NCI-H2227 (cell line): ENCODE measurements around the gene MPPED2.

Experiments used
- DNase-seq: peaks from one replicate; lab custom pipeline; 2025; ENCODE audit not compliant: unreplicated experiment; lab: John Stamatoyannopoulos, UW

MPPED2 gene

GRCh38 chr11:30455025-30455424 is 131.1 kb downstream of the MPPED2 start:
- DNase-seq: no peak

GRCh38 chr11:30454541-30454940 is 131.6 kb downstream of the MPPED2 start:
- DNase-seq: no peak

GRCh38 chr11:30454111-30454510 is 132.0 kb downstream of the MPPED2 start:
- DNase-seq: no peak

- no peak for DNase-seq
Observed at GRCh38 chr11:30453705-30454104, 132.4 kb downstream of the MPPED2 start.

DNA sequence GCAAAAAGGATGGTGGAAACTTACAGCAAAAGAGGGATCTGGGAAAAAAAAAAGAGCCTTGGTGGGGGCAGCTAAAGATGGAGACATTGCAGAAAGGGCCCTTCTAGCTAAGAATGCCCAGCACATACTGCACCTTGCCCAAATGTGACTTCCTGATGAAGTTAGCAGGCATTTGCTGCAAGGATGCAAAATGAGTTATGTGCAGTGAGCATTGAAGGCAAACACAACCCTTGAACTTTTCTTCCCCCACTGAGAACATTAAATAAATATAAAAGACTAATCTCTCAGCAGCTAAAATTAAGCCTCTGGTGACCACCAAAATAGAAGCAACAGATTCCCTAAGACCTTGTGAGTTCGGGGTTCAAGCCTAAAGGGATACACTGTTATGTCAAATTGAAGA is 133.3 kb downstream of the MPPED2 start:
- no peak for DNase-seq

- DNase-seq: no peak
Observed at GRCh38 chr11:30452114-30452513, 134.0 kb downstream of the MPPED2 start.

DNA sequence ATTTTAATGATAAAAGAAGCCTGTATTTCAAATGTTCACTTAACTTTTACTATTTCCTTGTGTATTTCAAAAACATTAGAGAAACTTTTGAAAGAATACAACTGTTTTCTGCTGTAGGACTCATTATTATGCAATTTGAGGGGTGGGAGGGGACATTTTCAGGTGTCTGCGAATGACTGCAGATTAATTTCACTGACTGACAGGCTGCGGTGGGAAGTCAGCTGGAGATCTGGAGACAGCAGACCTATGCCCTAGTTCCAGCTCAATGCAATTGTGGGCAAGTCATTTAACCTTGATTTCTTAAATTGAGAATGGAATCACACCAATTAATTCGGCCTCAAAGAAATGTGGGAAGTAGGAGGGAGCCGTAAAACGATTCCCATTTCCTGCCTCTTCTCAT is 134.5 kb downstream of the MPPED2 start:
- DNase-seq: no peak

DNA sequence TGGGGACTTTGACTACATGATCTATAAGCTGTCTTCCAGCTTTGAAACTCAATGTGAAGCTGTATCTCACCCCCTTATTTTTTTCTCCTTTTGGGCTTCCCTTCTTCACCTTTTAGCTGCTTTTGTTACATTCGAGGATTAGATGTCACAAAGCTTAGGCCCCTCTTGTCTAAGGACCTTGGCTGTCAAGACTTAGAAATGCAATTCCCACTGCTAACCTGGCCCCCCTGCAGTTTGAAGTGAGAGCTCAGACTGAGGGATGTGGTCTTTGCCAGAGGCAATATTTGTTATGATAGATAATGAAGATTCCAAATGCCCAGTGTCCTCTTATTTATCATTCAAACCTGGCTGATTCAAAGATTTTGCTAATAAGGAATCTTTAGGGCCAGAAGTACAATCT is 135.0 kb downstream of the MPPED2 start:
- no peak for DNase-seq

- DNase-seq: no peak
Observed at GRCh38 chr11:30447058-30447640, 139.0 kb downstream of the MPPED2 start.

DNA sequence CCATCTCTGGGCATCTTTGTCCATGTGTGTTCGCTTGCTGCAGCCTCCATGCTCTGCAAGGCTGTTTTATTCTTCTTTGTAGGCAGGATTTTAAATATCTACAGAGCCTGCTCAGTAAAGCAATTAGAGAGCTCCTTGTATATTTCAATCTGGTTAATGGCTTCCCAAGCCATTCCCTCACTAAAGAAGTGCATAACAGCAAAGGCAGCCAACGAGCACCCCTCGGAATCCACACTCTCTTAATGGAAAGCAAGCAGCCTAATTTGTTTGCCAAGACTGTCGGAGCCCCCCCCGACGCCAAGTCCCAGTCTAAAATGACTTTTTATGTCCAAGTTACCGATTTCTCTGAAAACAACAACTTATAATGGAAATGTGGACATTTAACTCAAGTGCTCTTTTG is 139.6 kb downstream of the MPPED2 start:
- DNase-seq: no peak

DNA sequence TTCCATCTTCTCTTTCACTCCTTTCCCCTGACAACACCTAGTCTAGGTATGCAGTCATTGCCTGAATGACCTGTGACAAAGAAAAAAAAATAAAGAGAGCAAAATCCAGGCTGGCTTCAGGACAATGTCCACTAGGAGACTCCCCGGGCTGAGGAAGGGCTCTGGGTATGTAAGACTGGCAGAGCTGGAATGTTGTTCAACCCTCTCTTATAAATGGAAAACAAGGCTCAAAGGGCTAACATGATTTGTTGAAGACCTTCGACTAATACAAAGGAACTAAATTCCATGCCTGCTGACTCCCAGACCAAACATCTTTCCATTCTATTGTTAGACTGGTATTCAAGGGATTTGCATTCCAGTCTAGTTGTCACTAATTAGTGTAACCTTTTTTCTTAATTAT is 141.1 kb downstream of the MPPED2 start:
- DNase-seq: no peak

- DNase-seq: no peak
Observed at GRCh38 chr11:30440510-30440909, 145.6 kb downstream of the MPPED2 start.

DNA sequence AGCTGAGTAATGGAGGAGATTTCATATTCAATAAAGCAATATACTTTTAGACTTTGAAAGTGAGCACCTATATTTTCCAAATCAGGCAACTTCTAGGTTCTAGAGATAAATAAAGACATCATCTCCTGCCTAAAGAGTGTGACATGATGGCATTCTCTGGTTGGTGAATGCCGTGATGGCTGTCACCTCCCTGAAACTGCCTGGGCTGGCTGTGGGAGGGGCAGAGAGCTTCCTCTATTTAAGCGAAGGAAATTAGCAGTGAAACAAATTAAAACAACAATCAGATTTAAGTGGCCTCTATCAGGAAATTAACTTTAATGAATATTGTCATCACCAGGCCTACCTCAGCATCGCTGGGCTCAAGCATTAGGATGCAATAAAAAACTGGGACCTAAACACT is 149.4 kb downstream of the MPPED2 start:
- DNase-seq: no peak

DNA sequence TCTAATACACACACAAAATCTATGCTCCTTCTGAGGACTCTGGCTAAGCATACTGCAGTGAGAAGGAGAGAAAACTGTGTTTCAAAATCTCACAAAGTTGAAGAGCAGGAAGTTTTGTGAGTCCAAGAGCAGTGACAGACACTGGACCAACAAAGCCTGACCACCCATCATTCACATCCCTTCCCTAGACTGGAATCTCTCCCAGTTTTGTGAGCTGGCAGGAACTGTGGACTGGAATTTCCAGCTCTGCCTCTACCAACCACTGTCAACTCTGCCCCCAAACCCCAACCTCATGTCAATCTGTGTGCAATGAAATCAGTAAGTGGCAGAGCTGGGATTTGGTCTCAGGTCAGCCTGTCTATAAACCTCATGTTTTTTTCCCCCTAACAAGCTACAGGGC is 150.7 kb downstream of the MPPED2 start:
- no peak for DNase-seq

- DNase-seq: no peak
Observed at GRCh38 chr11:30434901-30435300, 151.3 kb downstream of the MPPED2 start.

- no peak for DNase-seq
Observed at GRCh38 chr11:30433831-30434230, 152.3 kb downstream of the MPPED2 start.

DNA sequence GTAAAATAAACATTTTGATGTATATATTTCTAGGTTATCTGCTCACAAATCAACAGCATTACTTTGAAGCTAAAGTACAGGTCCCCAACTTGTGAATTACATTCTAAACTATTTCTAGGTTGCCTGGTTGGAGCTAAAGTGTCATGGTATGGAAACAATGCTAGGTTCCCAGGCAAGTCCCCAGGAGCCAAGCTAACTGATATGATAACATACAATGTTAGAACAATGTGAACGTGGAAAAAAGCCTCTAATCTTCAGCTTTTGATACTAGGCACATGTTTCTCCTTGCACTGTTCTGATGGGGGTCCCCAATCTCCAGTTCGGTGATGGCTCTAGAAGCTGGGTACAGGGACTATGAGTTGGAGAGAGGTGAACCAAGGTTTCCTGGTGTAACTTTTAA is 153.4 kb downstream of the MPPED2 start:
- DNase-seq: no peak

GRCh38 chr11:30432178-30432577 is 154.0 kb downstream of the MPPED2 start:
- DNase-seq: no peak

- no peak for DNase-seq
Observed at GRCh38 chr11:30431127-30431814, 154.9 kb downstream of the MPPED2 start.

DNA sequence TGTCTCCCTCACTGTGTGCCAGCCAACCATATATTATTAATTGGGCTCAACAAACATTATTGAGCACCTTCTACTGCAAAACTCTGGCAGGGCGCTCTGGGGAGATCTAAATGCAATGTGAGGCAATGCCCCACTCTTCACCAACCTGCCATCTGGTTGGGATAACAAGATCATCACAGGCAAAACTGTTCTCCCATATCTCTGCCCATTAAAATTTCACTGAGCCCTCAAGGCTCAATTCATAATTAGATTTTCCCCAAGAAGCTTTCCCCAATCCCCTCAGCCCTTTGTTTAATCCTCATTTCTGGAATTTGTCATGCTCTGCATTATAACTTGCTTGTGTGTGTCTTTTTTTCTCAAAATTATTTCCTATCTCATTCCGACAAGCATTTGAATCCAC is 156.6 kb downstream of the MPPED2 start:
- DNase-seq: no peak

GRCh38 chr11:30426781-30427180 is 159.4 kb downstream of the MPPED2 start:
- no peak for DNase-seq

- DNase-seq: no peak
Observed at GRCh38 chr11:30424844-30425243, 161.3 kb downstream of the MPPED2 start.

DNA sequence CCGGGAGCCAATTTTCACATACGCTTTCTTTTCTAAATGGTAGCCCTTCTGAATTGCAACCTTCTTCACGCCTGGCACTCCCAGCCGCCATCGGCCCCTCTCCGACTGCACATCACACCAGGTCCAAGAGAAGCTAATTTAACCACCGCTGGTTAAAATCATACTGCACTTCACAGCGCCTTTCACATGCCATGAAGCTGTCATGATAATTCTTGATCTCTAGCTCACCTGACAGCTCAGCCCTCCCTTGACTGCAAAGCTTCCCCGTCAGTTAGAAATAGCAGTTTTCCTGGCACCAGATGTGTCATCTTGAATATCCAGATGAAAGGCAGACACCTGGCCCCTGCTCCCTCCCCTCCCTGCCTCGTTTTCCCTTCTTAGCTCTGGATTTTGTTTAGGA is 161.8 kb downstream of the MPPED2 start:
- no peak for DNase-seq
